ENCODE measurements around the gene MUC20.
"Not testable (repeated sequence)": the region's sequence is repeated elsewhere in the genome, so short reads cannot be mapped to it uniquely, and the experiment has no call there.

- TF ChIP-seq CTCF, POLR2A (IDR thresholded peaks at IDR 0.05): not testable (repeated sequence)
Observed at GRCh38 chr3:195719514-195720254, 1.1 kb upstream of the MUC20 start.
